Measurements from ENCODE around the gene TSPAN11.

DNA sequence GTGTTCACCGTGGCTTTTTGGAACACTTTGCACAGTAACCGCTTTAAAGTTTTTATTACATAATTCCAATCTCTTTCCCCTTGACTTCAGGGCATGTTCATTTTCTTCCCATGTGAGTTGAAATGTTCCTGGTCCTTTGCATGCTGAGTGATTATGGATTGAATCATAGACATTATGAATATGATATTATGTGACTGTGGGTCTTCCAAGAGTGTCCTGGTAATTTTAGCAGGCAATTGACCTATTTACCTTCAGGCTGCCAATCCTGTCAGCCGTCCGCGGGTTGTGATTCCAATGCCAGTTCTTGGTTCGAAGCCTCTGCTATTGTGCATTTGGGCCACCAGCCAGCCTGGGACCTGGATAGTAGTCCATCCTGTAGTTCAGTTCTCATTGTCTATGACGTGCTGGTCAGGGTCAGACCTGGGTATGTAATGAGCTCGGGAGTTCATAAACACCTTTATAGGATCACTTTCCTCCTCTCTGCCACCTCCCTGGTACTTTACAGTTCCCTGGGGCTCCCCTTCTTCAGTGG, 114.6 kb downstream of the TSPAN11 start:
- TF ChIP-seq, protein P1, sequence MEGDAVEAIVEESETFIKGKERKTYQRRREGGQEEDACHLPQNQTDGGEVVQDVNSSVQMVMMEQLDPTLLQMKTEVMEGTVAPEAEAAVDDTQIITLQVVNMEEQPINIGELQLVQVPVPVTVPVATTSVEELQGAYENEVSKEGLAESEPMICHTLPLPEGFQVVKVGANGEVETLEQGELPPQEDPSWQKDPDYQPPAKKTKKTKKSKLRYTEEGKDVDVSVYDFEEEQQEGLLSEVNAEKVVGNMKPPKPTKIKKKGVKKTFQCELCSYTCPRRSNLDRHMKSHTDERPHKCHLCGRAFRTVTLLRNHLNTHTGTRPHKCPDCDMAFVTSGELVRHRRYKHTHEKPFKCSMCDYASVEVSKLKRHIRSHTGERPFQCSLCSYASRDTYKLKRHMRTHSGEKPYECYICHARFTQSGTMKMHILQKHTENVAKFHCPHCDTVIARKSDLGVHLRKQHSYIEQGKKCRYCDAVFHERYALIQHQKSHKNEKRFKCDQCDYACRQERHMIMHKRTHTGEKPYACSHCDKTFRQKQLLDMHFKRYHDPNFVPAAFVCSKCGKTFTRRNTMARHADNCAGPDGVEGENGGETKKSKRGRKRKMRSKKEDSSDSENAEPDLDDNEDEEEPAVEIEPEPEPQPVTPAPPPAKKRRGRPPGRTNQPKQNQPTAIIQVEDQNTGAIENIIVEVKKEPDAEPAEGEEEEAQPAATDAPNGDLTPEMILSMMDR (IDR thresholded peaks at IDR 0.05) = no peak
- TF ChIP-seq EZH2 (IDR thresholded peaks at IDR 0.05; ENCODE audit: borderline replicate concordance, insufficient read depth, low read depth, low read length, poor library complexity, severe bottlenecking) = no peak
